Skin of body (tissue), 2 donors: ENCODE results near the gene MAT2B. TPM values are rescaled to one million over a fixed set of nuclear protein-coding genes. Genes with fewer than 3 reads are reported as not detected.

Source experiments
- DNase-seq: peaks from one replicate; lab custom pipeline; 2025; lab: John Stamatoyannopoulos, UW
- total RNA-seq: library from RNA; depleted of rRNA; stranded (reverse); fragments of >200 nt; gene quantifications from one replicate; pipeline ENCODE4 v1.2.3, GENCODE V29; 2014

MAT2B gene
- total RNA-seq, 1 donor from 2014 or later, result 60.6 TPM

DNA sequence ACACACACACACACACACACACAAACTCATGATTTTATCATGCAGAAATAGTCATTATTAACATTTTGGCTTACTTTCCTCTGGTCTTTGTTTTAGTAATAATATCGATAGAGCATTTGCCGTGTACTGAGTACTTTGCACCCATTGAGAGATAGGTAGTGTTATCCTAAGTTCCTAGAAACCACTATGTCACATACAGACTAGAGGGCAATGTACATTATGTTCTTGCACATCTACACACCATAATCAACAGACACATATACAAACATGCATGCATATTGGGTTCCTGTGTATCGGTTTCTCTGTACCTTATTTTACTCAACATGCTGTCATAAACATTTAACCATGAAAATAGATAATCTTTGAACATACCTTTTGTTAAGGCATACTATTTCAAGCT is 45.7 kb downstream of the MAT2B start:
- no peak for DNase-seq

GRCh38 chr5:163552536-163552935 is 47.1 kb downstream of the MAT2B start:
- DNase-seq, result no peak

DNA sequence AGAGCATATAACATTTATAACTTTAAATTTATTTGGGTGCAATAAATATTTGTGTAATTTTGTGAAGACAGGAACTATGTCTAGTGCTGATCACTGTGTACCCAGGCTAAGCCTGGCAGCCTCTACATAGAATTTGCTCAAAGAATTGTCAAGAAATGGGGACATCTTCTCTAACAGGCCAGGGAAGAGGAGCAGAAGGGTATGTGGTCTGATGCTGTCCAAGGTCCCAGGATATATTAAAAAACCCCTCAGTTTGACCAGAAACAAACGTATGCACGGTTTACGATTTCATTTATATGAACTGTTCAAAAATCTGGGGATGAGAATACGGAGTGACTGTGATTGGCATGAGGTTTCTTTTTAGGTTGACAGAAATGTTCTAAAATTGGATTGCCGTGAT is 55.9 kb downstream of the MAT2B start:
- DNase-seq, result no peak

- DNase-seq, result no peak
Observed at GRCh38 chr5:163562071-163562470, 56.7 kb downstream of the MAT2B start.

GRCh38 chr5:163563112-163563511 is 57.7 kb downstream of the MAT2B start:
- DNase-seq, result no peak

DNA sequence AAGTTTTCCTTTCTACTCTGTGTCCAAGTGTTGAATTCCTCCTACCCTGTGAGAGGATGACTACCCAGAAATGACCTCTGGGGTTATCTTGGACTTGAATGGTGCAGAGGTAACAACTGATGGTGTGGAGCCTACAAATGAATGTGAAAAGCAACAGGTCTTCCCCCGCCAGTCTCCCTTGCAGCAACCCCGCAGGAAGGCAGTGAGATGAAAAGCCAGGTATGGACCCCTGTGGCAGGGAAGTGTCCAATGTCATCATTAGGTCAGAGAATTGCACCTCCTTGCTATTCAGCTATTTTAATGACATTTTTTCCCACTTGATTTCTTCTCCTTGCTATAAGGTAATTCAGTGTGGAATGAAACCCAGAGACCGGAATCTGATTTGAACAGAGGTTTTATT is 58.5 kb downstream of the MAT2B start:
- DNase-seq, result no peak

GRCh38 chr5:163564321-163564938 is 59.0 kb downstream of the MAT2B start:
- DNase-seq, result peak; percentile 74

GRCh38 chr5:163565492-163565891 is 60.1 kb downstream of the MAT2B start:
- DNase-seq, result no peak

- DNase-seq, result no peak
Observed at GRCh38 chr5:163565931-163566608, 60.7 kb downstream of the MAT2B start.

DNA sequence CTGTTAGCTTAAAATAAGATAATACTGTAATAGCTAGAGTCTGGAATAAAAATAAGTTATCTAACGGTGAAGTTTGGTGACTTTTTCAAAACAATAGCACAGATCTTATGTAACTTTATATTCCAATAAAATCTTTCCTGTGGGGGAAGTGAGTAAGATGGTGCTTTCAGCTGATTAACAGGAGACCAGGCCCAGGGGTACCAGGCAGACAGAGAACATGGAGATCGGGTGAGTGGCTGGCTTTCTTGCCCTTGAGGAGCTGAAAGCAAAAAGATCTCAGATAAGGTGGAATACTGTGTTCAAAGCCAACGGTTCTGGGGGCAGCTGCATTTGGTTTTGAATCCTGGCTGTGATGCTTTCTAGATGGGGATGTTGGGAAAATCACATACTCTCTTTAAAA is 61.3 kb downstream of the MAT2B start:
- DNase-seq, result no peak

DNA sequence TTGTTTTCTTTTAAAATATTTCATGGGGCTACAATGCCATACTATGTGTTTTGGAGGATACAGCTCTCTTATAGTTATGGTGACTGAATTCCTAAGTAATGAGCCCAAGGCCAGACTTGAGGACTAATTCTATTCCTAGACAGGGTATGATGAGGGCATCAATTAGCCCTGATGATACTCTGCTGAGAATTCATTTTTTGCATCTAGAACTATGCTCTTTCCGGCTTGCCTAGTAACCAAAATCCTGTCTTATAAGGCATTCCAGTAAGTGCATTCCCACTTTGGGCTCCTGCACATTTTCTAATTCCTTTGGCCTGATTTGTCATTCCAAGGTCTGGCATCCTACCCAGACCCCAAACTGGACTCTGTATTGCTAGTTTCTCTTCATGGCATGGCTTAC is 62.4 kb downstream of the MAT2B start:
- no peak for DNase-seq

Other genes with a start within 250 kb of the MAT2B start
- gene CCNG1, start 68.0 kb upstream of the MAT2B start, total RNA-seq, result 125 TPM
- 8.2 TPM for gene NUDCD2, start 45.5 kb upstream of the MAT2B start, total RNA-seq
- 12.2 TPM for gene HMMR, start 45.0 kb upstream of the MAT2B start, total RNA-seq